SK-N-SH treated with all-trans-retinoic acid at 6 μM for 48 hours (cell line): Measurements from ENCODE around the gene ATPAF2.

ENCODE experiments used
- ARNTL ChIP-seq: fragments of 450-650 bp; formaldehyde crosslinking; IDR thresholded peaks from 2 replicates; pipeline ENCODE4 v1.5.0; 2020; ENCODE audit warnings: low read depth, mild to moderate bottlenecking, moderate library complexity, borderline replicate concordance
- ESRRG ChIP-seq: fragments of 250-450 bp; sonication (Bioruptor Pico); IDR thresholded peaks from 2 replicates; pipeline ENCODE4 v1.6.1; 2021; ENCODE audit warnings: mild to moderate bottlenecking
- ISL1 ChIP-seq: fragments of 250-450 bp; sonication (Bioruptor Pico); IDR thresholded peaks from 2 replicates; pipeline ENCODE4 v2.1.2; 2022; ENCODE audit warnings: mild to moderate bottlenecking, moderate library complexity
- OSR1 ChIP-seq: fragments of 250-450 bp; sonication (Bioruptor Pico); IDR thresholded peaks from 2 replicates; pipeline ENCODE4 v1.8.0; 2022; ENCODE audit warnings: moderate library complexity, mild to moderate bottlenecking, inconsistent platforms
- PPARA ChIP-seq: fragments of 250-450 bp; sonication (Bioruptor Pico); IDR thresholded peaks from 2 replicates; pipeline ENCODE4 v1.5.0; 2020; ENCODE audit warnings: mild to moderate bottlenecking, borderline replicate concordance
- RARB ChIP-seq: fragments of 250-450 bp; sonication (Bioruptor Pico); IDR thresholded peaks from 2 replicates; pipeline ENCODE4 v1.8.0; 2021; ENCODE audit warnings: mild to moderate bottlenecking, moderate library complexity
- TCF4 ChIP-seq: fragments of 250-450 bp; sonication (Bioruptor Pico); IDR thresholded peaks from 2 replicates; pipeline ENCODE4 v1.8.0; 2021; ENCODE audit warnings: mild to moderate bottlenecking, moderate library complexity, borderline replicate concordance
- TSHZ2 ChIP-seq: fragments of 250-450 bp; sonication (Bioruptor Pico); IDR thresholded peaks from 2 replicates; pipeline ENCODE4 v1.5.0; 2020; ENCODE audit warnings: mild to moderate bottlenecking, moderate library complexity
- ZFP3 ChIP-seq: fragments of 250-450 bp; sonication (Bioruptor Pico); IDR thresholded peaks from 2 replicates; pipeline ENCODE4 v1.5.0; 2020; ENCODE audit warnings: mild to moderate bottlenecking, moderate library complexity
- ZNF565 ChIP-seq: fragments of 450-650 bp; formaldehyde crosslinking; conservative IDR thresholded peaks from 2 replicates; pipeline ENCODE4 v1.5.0; 2020; ENCODE audit warnings: low read depth, mild to moderate bottlenecking, moderate library complexity
- ZNF8 ChIP-seq: fragments of 450-650 bp; formaldehyde crosslinking; IDR thresholded peaks from 2 replicates; pipeline ENCODE4 v1.5.0; 2020; ENCODE audit warnings: mild to moderate bottlenecking, moderate library complexity
- TF ChIP-seq, protein P1 (sequence below): fragments of 250-450 bp; sonication (Bioruptor Pico); IDR thresholded peaks from 2 replicates; pipeline ENCODE4 v1.5.1; 2020; ENCODE audit warnings: low read depth, mild to moderate bottlenecking, moderate library complexity
- TF ChIP-seq, protein P2 (sequence below): fragments of 250-450 bp; sonication (Bioruptor Pico); IDR thresholded peaks from 2 replicates; pipeline ENCODE4 v1.8.0; 2020; ENCODE audit warnings: mild to moderate bottlenecking, moderate library complexity, borderline replicate concordance

GRCh38 chr17:17987901-17988300 lies 51.1 kb downstream of the ATPAF2 start:
- TF ChIP-seq ARNTL (CRISPR knock-in tag) (no peak), OSR1 (CRISPR knock-in tag) (no peak), ISL1 (CRISPR knock-in tag) (no peak), ZNF8 (CRISPR knock-in tag) (no peak), ZFP3 (no peak), TSHZ2 (CRISPR knock-in tag) (no peak), RARB (no peak), ZNF565 (no peak), ESRRG (no peak), TCF4 (no peak), PPARA (CRISPR knock-in tag) (no peak)
- TF ChIP-seq, protein P1, sequence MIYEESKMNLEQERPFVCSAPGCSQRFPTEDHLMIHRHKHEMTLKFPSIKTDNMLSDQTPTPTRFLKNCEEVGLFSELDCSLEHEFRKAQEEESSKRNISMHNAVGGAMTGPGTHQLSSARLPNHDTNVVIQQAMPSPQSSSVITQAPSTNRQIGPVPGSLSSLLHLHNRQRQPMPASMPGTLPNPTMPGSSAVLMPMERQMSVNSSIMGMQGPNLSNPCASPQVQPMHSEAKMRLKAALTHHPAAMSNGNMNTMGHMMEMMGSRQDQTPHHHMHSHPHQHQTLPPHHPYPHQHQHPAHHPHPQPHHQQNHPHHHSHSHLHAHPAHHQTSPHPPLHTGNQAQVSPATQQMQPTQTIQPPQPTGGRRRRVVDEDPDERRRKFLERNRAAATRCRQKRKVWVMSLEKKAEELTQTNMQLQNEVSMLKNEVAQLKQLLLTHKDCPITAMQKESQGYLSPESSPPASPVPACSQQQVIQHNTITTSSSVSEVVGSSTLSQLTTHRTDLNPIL (CRISPR knock-in tag): no peak
- TF ChIP-seq, protein P2, sequence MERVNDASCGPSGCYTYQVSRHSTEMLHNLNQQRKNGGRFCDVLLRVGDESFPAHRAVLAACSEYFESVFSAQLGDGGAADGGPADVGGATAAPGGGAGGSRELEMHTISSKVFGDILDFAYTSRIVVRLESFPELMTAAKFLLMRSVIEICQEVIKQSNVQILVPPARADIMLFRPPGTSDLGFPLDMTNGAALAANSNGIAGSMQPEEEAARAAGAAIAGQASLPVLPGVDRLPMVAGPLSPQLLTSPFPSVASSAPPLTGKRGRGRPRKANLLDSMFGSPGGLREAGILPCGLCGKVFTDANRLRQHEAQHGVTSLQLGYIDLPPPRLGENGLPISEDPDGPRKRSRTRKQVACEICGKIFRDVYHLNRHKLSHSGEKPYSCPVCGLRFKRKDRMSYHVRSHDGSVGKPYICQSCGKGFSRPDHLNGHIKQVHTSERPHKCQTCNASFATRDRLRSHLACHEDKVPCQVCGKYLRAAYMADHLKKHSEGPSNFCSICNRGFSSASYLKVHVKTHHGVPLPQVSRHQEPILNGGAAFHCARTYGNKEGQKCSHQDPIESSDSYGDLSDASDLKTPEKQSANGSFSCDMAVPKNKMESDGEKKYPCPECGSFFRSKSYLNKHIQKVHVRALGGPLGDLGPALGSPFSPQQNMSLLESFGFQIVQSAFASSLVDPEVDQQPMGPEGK: no peak
